ENCODE results near the gene CBLL1. TPM values are rescaled to one million over a fixed set of nuclear protein-coding genes. Genes with fewer than 3 reads are reported as not detected.

Gene CBLL1
- total and polyA plus RNA-seq, 2 of the 13 experiments (the other 11 are each of a cell fraction or from before 2014, with no cell fraction given): 8.8 to 10.5 TPM

- TF ChIP-seq ZNF512B (CRISPR knock-in tag; IDR thresholded peaks at IDR 0.05; ENCODE audit: borderline replicate concordance) (no peak), KLF12 (CRISPR knock-in tag; IDR thresholded peaks at IDR 0.05; ENCODE audit: borderline replicate concordance) (no peak; the same call in 1 of the 2 replicates), FIP1L1 (IDR thresholded peaks at IDR 0.05; ENCODE audit: borderline replicate concordance, insufficient read depth, low read depth, low read length) (no peak), ZNF605 (CRISPR knock-in tag; IDR thresholded peaks at IDR 0.05) (peak; percentile 75), DPF2 (CRISPR knock-in tag; IDR thresholded peaks at IDR 0.05; ENCODE audit: borderline replicate concordance, low read depth) (no peak; the same call in 1 of the 2 replicates), ZNF792 (CRISPR knock-in tag; IDR thresholded peaks at IDR 0.05) (peak; percentile 51; the same call in 1 of the 2 replicates), ATF1 (CRISPR knock-in tag; IDR thresholded peaks at IDR 0.05) (no peak), TOPORS (CRISPR knock-in tag; IDR thresholded peaks at IDR 0.05) (no peak), SIN3B (IDR thresholded peaks at IDR 0.05; ENCODE audit: low read length) (no peak), MZF1 (CRISPR knock-in tag; IDR thresholded peaks at IDR 0.05; ENCODE audit: borderline replicate concordance) (no peak), ZSCAN21 (CRISPR knock-in tag; IDR thresholded peaks at IDR 0.05; ENCODE audit: borderline replicate concordance) (peak; percentile 72; the same call in 1 of the 2 replicates), ZBTB26 (CRISPR knock-in tag; IDR thresholded peaks at IDR 0.05; ENCODE audit: borderline replicate concordance) (no peak; the same call in 1 of the 2 replicates), ATRX (CRISPR knock-in tag; IDR thresholded peaks at IDR 0.05; ENCODE audit: borderline replicate concordance) (no peak), ZNF781 (CRISPR knock-in tag; IDR thresholded peaks at IDR 0.05; ENCODE audit: borderline replicate concordance, not compliant biosample characterization) (no peak), ZNF441 (CRISPR knock-in tag; IDR thresholded peaks at IDR 0.05; ENCODE audit: borderline replicate concordance) (peak; percentile 74), TBX3 (IDR thresholded peaks at IDR 0.05; ENCODE audit: borderline replicate concordance) (no peak), KLF15 (CRISPR knock-in tag; IDR thresholded peaks at IDR 0.05; ENCODE audit: borderline replicate concordance) (no peak)
- TF ChIP-seq, protein P1, sequence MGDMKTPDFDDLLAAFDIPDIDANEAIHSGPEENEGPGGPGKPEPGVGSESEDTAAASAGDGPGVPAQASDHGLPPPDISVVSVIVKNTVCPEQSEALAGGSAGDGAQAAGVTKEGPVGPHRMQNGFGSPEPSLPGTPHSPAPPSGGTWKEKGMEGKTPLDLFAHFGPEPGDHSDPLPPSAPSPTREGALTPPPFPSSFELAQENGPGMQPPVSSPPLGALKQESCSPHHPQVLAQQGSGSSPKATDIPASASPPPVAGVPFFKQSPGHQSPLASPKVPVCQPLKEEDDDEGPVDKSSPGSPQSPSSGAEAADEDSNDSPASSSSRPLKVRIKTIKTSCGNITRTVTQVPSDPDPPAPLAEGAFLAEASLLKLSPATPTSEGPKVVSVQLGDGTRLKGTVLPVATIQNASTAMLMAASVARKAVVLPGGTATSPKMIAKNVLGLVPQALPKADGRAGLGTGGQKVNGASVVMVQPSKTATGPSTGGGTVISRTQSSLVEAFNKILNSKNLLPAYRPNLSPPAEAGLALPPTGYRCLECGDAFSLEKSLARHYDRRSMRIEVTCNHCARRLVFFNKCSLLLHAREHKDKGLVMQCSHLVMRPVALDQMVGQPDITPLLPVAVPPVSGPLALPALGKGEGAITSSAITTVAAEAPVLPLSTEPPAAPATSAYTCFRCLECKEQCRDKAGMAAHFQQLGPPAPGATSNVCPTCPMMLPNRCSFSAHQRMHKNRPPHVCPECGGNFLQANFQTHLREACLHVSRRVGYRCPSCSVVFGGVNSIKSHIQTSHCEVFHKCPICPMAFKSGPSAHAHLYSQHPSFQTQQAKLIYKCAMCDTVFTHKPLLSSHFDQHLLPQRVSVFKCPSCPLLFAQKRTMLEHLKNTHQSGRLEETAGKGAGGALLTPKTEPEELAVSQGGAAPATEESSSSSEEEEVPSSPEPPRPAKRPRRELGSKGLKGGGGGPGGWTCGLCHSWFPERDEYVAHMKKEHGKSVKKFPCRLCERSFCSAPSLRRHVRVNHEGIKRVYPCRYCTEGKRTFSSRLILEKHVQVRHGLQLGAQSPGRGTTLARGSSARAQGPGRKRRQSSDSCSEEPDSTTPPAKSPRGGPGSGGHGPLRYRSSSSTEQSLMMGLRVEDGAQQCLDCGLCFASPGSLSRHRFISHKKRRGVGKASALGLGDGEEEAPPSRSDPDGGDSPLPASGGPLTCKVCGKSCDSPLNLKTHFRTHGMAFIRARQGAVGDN (CRISPR knock-in tag; IDR thresholded peaks at IDR 0.05): peak; percentile 83
- TF ChIP-seq, protein P2, sequence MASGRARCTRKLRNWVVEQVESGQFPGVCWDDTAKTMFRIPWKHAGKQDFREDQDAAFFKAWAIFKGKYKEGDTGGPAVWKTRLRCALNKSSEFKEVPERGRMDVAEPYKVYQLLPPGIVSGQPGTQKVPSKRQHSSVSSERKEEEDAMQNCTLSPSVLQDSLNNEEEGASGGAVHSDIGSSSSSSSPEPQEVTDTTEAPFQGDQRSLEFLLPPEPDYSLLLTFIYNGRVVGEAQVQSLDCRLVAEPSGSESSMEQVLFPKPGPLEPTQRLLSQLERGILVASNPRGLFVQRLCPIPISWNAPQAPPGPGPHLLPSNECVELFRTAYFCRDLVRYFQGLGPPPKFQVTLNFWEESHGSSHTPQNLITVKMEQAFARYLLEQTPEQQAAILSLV (CRISPR knock-in tag; IDR thresholded peaks at IDR 0.05; ENCODE audit: borderline replicate concordance): peak; percentile 49; the same call in 1 of the 2 replicates
Observed at GRCh38 chr7:107743567-107744344, at the start of gene CBLL1 (continued).

All from HepG2 (cell line).